NAMALWA (cell line): ENCODE data around the gene DKK2.
"Not testable (repeated sequence)": the region's sequence is repeated elsewhere in the genome, so short reads cannot be mapped to it uniquely, and the experiment has no call there.

Source experiments
- DNase-seq: peaks from one replicate; pipeline ENCODE4 v3.0.0-alpha.2; 2015; ENCODE audit warnings: low spot score

DKK2 gene

GRCh38 chr4:106909486-106910188 is 126.5 kb downstream of the DKK2 start:
- DNase-seq: no peak

GRCh38 chr4:106908049-106908448 is 128.1 kb downstream of the DKK2 start:
- DNase-seq: not testable (repeated sequence)

DNA sequence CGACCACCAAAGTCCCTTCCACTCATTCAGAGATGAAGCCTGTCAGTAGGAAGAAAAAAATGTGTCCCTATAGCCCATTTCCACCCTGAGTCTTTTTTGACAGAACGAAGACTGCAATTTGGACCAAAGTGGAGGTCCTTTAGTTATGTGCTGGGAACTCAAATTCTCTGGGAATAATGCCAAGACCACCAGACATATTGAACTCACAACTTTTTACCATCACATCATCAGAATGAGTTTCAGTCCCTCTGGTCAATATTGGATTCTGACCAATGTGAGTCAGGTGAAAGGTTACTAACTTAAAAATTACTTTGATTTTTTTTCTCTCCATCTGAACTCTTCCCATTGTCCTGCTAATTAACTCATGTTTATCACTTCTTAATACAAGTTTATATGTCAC is 128.9 kb downstream of the DKK2 start:
- no peak for DNase-seq

- no peak for DNase-seq
Observed at GRCh38 chr4:106906728-106907127, 129.4 kb downstream of the DKK2 start.

DNA sequence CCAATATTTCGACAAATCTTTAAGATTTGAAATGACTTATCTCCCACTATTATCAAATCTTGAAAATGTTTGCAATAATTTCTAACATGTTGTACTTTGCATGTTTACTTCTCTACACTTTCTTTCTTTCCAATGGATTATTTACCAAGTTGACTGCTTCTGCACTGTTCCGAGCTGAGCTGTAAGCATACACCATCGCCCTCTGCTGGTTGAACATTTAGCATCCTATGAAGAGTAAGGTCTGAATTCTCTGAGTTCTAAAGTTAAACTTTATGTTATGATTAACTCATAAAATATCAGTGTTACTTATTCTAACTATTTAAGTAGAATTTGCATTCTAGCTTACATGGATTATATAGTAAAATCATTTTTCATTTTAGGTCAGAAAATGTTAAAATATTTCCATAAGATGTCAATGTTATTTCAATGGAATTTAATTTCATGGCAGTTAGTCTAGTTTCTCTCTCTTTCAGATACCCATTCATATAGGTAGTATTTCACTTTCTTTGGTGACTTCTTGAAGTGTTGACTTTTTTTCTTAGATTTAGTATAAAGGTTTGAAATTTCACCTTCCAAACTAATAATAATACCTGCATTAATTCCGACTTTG is 137.4 kb downstream of the DKK2 start:
- peak; percentile 67 for DNase-seq

DNA sequence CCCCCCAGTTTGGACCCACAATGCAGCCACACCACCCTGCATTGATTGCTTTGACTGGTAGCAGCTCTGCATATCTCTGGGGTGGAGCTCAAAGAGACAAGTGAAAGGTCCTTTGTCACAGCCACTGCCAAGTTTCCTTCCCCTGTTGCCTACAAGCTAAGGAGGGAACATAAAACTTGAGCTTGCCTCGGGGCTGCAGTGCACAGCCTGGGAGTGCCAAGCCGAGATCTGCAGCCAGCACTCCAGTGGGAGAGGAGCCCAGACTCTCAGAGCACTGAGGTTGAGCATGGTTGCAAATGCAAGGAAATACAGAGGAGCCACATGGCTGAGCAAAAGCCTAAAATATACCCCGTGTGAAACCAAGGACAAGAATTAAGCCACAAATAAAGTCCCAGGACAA is 142.2 kb downstream of the DKK2 start:
- no peak for DNase-seq

DNA sequence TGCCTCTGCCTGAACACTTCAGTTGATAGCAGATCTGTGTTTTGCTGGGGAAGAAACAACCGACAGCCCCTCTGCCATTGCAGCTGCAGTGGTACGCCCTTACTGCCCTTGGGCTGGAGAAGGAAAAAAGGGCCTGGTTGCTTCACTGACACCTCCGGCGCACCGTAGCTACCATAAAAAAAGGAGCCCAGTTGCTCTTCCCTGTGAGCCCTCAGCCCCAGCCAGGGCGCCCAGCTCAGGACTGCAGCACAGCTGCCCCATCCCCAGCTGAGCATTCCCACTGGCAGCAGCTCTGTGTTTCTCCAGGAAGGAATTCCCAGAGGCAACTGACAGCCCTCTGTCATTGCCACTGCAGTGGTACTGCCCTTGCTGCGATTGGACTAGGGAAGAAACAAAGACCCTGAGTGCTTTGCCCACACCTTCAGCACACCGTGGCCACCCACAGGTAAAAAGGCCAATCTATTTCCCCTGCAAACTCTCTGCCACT is 142.7 kb downstream of the DKK2 start:
- no peak for DNase-seq

DNA sequence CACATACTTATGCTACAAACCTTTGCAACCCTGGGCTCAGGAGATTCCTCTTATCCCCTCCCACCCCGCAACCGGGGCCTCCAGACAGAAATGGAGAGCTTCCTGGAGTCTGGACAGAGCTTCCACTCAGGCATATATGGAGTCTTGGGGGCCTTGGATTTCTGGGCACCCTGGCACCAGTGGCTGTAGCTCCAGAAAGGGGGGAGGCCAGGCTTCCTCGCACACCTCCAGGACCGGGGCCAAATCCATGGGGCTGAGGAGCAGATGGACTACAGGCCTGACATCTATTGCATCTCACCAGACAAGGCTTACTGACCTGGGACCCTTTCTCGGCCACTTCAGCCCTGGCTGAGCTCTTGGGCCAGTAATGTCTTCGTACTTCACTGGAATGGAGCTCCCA is 143.3 kb downstream of the DKK2 start:
- DNase-seq: no peak

- no peak for DNase-seq
Observed at GRCh38 chr4:106875340-106875739, 160.8 kb downstream of the DKK2 start.
